ENCODE results near the gene UTS2R.
"Not testable (repeated sequence)": the region's sequence is repeated elsewhere in the genome, so short reads cannot be mapped to it uniquely, and the experiment has no call there.

Gene UTS2R

GRCh38 chr17:82405051-82405450, 33.5 kb downstream of the UTS2R start:
- no peak overlapping the region for H3K27ac Mint-ChIP-seq
- no peak for DNase-seq (ENCODE audit: low spot score)
- peaks cover 10% of the 10 kb centered on the region for H3K4me1 Mint-ChIP-seq (ENCODE audit: low read depth)
- H3K4me3 Mint-ChIP-seq: no peak overlapping the region
- H3K36me3 Mint-ChIP-seq (ENCODE audit: low read depth): peaks cover 21% of the 10 kb centered on the region
- no peaks in the 10 kb centered on the region for H3K27me3 Mint-ChIP-seq (ENCODE audit: low read depth)
- no peaks in the 10 kb centered on the region for H3K9me3 Mint-ChIP-seq

- Mint-ChIP-seq H3K27ac (no peak overlapping the region), H3K36me3 (ENCODE audit: low read depth) (peaks cover 15% of the 10 kb centered on the region)
Observed at GRCh38 chr17:82406131-82406671, 34.6 kb downstream of the UTS2R start.

GRCh38 chr17:82407255-82407654, 35.7 kb downstream of the UTS2R start:
- peaks cover 13% of the 10 kb centered on the region for H3K36me3 Mint-ChIP-seq (ENCODE audit: low read depth)
- H3K4me3 Mint-ChIP-seq: no peak overlapping the region
- DNase-seq (ENCODE audit: low spot score): no peak
- H3K9me3 Mint-ChIP-seq: no peaks in the 10 kb centered on the region
- no peak overlapping the region for H3K27ac Mint-ChIP-seq
- no peaks in the 10 kb centered on the region for H3K4me1 Mint-ChIP-seq (ENCODE audit: low read depth)
- H3K27me3 Mint-ChIP-seq (ENCODE audit: low read depth): no peaks in the 10 kb centered on the region

More at GRCh38 chr17:82406131-82406671, 34.6 kb downstream of the UTS2R start:
- Mint-ChIP-seq H3K4me1 (ENCODE audit: low read depth) (peaks cover 2% of the 10 kb centered on the region), H3K27me3 (ENCODE audit: low read depth) (no peaks in the 10 kb centered on the region), H3K4me3 (no peak overlapping the region), H3K9me3 (no peaks in the 10 kb centered on the region)
- no peak for DNase-seq (ENCODE audit: low spot score)

- H3K4me3 Mint-ChIP-seq: no peak overlapping the region
- DNase-seq (ENCODE audit: low spot score): no peak
- no peaks in the 10 kb centered on the region for H3K9me3 Mint-ChIP-seq
- H3K27ac Mint-ChIP-seq: no peak overlapping the region
- H3K4me1 Mint-ChIP-seq (ENCODE audit: low read depth): peaks cover 2% of the 10 kb centered on the region
- H3K36me3 Mint-ChIP-seq (ENCODE audit: low read depth): peaks cover 8% of the 10 kb centered on the region
- H3K27me3 Mint-ChIP-seq (ENCODE audit: low read depth): no peaks in the 10 kb centered on the region
Observed at GRCh38 chr17:82408288-82408937, 36.8 kb downstream of the UTS2R start.

GRCh38 chr17:82408938-82409318, 37.4 kb downstream of the UTS2R start:
- DNase-seq (ENCODE audit: low spot score): no peak
- Mint-ChIP-seq H3K9me3 (no peaks in the 10 kb centered on the region), H3K36me3 (ENCODE audit: low read depth) (peaks cover 5% of the 10 kb centered on the region), H3K4me3 (no peak overlapping the region), H3K27ac (no peak overlapping the region), H3K27me3 (ENCODE audit: low read depth) (no peaks in the 10 kb centered on the region), H3K4me1 (ENCODE audit: low read depth) (peaks cover 2% of the 10 kb centered on the region)

GRCh38 chr17:82410014-82410716, 38.6 kb downstream of the UTS2R start:
- Mint-ChIP-seq H3K36me3 (ENCODE audit: low read depth) (peaks cover 6% of the 10 kb centered on the region), H3K9me3 (no peaks in the 10 kb centered on the region), H3K27ac (no peak overlapping the region), H3K4me1 (ENCODE audit: low read depth) (peaks cover 8% of the 10 kb centered on the region), H3K27me3 (ENCODE audit: low read depth) (no peaks in the 10 kb centered on the region), H3K4me3 (no peak overlapping the region)
- DNase-seq (ENCODE audit: low spot score): no peak

- Mint-ChIP-seq H3K4me3 (no peak overlapping the region), H3K36me3 (ENCODE audit: low read depth) (peaks cover 4% of the 10 kb centered on the region), H3K27ac (no peak overlapping the region), H3K9me3 (no peaks in the 10 kb centered on the region), H3K27me3 (ENCODE audit: low read depth) (no peaks in the 10 kb centered on the region), H3K4me1 (ENCODE audit: low read depth) (peaks cover 9% of the 10 kb centered on the region)
- no peak for DNase-seq (ENCODE audit: low spot score)
Observed at GRCh38 chr17:82411396-82412053, 40.0 kb downstream of the UTS2R start.

GRCh38 chr17:82412081-82412480, 40.5 kb downstream of the UTS2R start:
- not testable (repeated sequence) for H3K4me3 Mint-ChIP-seq; DNase-seq (ENCODE audit: low spot score); H3K27me3 Mint-ChIP-seq (ENCODE audit: low read depth); H3K4me1 Mint-ChIP-seq (ENCODE audit: low read depth); H3K36me3 Mint-ChIP-seq (ENCODE audit: low read depth); H3K9me3 Mint-ChIP-seq; H3K27ac Mint-ChIP-seq

- H3K9me3 Mint-ChIP-seq: no peaks in the 10 kb centered on the region
- H3K4me3 Mint-ChIP-seq: no peak overlapping the region
- no peaks in the 10 kb centered on the region for H3K27me3 Mint-ChIP-seq (ENCODE audit: low read depth)
- H3K27ac Mint-ChIP-seq: no peak overlapping the region
- DNase-seq (ENCODE audit: low spot score): no peak
- H3K36me3 Mint-ChIP-seq (ENCODE audit: low read depth): peaks cover 4% of the 10 kb centered on the region
- H3K4me1 Mint-ChIP-seq (ENCODE audit: low read depth): peaks cover 12% of the 10 kb centered on the region
Observed at GRCh38 chr17:82412535-82413520, 41.3 kb downstream of the UTS2R start.

- peaks cover 14% of the 10 kb centered on the region for H3K4me1 Mint-ChIP-seq (ENCODE audit: low read depth)
- H3K4me3 Mint-ChIP-seq: peak overlapping the region; percentile 15
- no peak overlapping the region for H3K27ac Mint-ChIP-seq
- no peaks in the 10 kb centered on the region for H3K27me3 Mint-ChIP-seq (ENCODE audit: low read depth)
- peak; percentile 62 for DNase-seq (ENCODE audit: low spot score)
- H3K9me3 Mint-ChIP-seq: no peaks in the 10 kb centered on the region
- H3K36me3 Mint-ChIP-seq (ENCODE audit: low read depth): peaks cover 5% of the 10 kb centered on the region
Observed at GRCh38 chr17:82414548-82415281, 43.1 kb downstream of the UTS2R start.

- DNase-seq (ENCODE audit: low spot score): no peak
- H3K36me3 Mint-ChIP-seq (ENCODE audit: low read depth): peaks cover 11% of the 10 kb centered on the region
- H3K9me3 Mint-ChIP-seq: no peaks in the 10 kb centered on the region
- no peak overlapping the region for H3K4me3 Mint-ChIP-seq
- H3K27ac Mint-ChIP-seq: no peak overlapping the region
- H3K27me3 Mint-ChIP-seq (ENCODE audit: low read depth): no peaks in the 10 kb centered on the region
- H3K4me1 Mint-ChIP-seq (ENCODE audit: low read depth): peaks cover 20% of the 10 kb centered on the region
Observed at GRCh38 chr17:82415336-82415735, 43.8 kb downstream of the UTS2R start.

GRCh38 chr17:82415786-82416185, 44.2 kb downstream of the UTS2R start:
- DNase-seq (ENCODE audit: low spot score): no peak
- Mint-ChIP-seq H3K9me3 (no peaks in the 10 kb centered on the region), H3K27ac (no peak overlapping the region), H3K27me3 (ENCODE audit: low read depth) (no peaks in the 10 kb centered on the region), H3K4me1 (ENCODE audit: low read depth) (peaks cover 21% of the 10 kb centered on the region), H3K4me3 (no peak overlapping the region), H3K36me3 (ENCODE audit: low read depth) (peaks cover 13% of the 10 kb centered on the region)

GRCh38 chr17:82416264-82416663, 44.7 kb downstream of the UTS2R start:
- Mint-ChIP-seq H3K36me3 (ENCODE audit: low read depth) (peaks cover 17% of the 10 kb centered on the region), H3K27me3 (ENCODE audit: low read depth) (no peaks in the 10 kb centered on the region), H3K4me3 (no peak overlapping the region), H3K4me1 (ENCODE audit: low read depth) (peaks cover 24% of the 10 kb centered on the region), H3K27ac (no peak overlapping the region), H3K9me3 (no peaks in the 10 kb centered on the region)
- no peak for DNase-seq (ENCODE audit: low spot score)

Measured in T-helper 2 cell treated with Interferon-gamma antibody and Interleukin-4, amounts not matched to agents 5 μg/mL and 100 μg/mL, for 36 hours (primary cell).